Stomach (tissue), 4 donors: ENCODE data around the gene CD300C.

ENCODE experiments used
- POLR2A ChIP-seq, 4 donors: fragments of 450-650 bp; IDR thresholded peaks; one replicate each; pipeline ENCODE4 v1.6.1; 2016; ENCODE audit warnings: antibody characterized with exemption in 4 of 4, control low read depth in 2 of 4, mild to moderate bottlenecking in 1 of 4, moderate library complexity in 1 of 4
- TF ChIP-seq, protein P1 (sequence below), 7 experiments: fragments of 450-650 bp in 4 of 7; fragments of 200-600 bp in 3 of 7; sonication (generic) in 3 of 7; IDR thresholded peaks; one replicate each; pipeline ENCODE4 v1.5.1; 2016 to 2019; ENCODE audit warnings: antibody characterized with exemption in 7 of 7, control low read depth in 2 of 7, mild to moderate bottlenecking in 1 of 7

DNA sequence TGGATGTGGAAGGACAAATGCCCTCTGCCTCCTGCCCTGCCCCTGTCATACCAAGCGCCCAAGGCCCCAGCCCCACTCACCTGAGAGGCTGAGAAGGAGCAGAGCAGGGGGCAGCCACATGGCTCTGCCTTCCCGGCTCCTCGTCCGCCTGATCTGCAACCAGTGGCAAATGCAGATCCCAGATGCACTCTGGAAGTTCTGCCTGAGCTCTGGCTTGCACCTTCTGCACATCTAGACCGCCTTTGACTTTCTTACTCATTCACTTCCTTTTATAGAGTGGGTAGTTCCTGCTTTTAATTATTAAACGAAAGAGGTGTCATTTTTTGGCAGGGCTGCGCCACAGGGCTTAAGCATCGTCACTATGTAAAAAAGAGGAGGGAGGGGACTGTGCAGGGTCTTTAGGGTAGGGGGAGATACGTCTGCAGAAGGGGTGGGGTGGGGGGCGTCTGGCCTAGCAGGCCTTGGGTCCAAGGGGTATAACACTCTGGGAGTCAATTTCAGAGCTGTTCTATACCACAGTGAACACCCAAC lies 14.6 kb downstream of the CD300C start, which contains the start of gene CD300LB:
- TF ChIP-seq, protein P1, sequence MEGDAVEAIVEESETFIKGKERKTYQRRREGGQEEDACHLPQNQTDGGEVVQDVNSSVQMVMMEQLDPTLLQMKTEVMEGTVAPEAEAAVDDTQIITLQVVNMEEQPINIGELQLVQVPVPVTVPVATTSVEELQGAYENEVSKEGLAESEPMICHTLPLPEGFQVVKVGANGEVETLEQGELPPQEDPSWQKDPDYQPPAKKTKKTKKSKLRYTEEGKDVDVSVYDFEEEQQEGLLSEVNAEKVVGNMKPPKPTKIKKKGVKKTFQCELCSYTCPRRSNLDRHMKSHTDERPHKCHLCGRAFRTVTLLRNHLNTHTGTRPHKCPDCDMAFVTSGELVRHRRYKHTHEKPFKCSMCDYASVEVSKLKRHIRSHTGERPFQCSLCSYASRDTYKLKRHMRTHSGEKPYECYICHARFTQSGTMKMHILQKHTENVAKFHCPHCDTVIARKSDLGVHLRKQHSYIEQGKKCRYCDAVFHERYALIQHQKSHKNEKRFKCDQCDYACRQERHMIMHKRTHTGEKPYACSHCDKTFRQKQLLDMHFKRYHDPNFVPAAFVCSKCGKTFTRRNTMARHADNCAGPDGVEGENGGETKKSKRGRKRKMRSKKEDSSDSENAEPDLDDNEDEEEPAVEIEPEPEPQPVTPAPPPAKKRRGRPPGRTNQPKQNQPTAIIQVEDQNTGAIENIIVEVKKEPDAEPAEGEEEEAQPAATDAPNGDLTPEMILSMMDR (IDR thresholded peaks at IDR 0.05) = no peak
- no peak for TF ChIP-seq POLR2A (IDR thresholded peaks at IDR 0.05)
